Osteocyte (in vitro differentiated cells): ENCODE measurements around the gene ERICH3. TPM values are rescaled to one million over a fixed set of nuclear protein-coding genes. Genes with fewer than 3 reads are reported as not detected.

Experiments
- DNase-seq: peaks from one replicate; pipeline ENCODE4 v3.0.0; 2021; ENCODE audit warnings: mixed read lengths; ENCODE audit not compliant: unreplicated experiment; ENCODE audit errors: extremely low spot score
- H3K27ac Mint-ChIP-seq: one replicate; pipeline ENCODE4 v1.8.0; 2021; ENCODE audit warnings: mild to moderate bottlenecking, mixed read lengths; ENCODE audit not compliant: unreplicated experiment
- H3K27me3 Mint-ChIP-seq: one replicate; pipeline ENCODE4 v1.8.0; 2021; ENCODE audit warnings: mixed read lengths; ENCODE audit not compliant: unreplicated experiment
- H3K36me3 Mint-ChIP-seq: one replicate; pipeline ENCODE4 v1.8.0; 2021; ENCODE audit warnings: mixed read lengths; ENCODE audit not compliant: unreplicated experiment
- H3K4me1 Mint-ChIP-seq: one replicate; pipeline ENCODE4 v1.8.0; 2021; ENCODE audit warnings: mixed read lengths; ENCODE audit not compliant: unreplicated experiment
- H3K4me3 Mint-ChIP-seq: one replicate; pipeline ENCODE4 v1.8.0; 2021; ENCODE audit warnings: mild to moderate bottlenecking, moderate library complexity, mixed read lengths; ENCODE audit not compliant: unreplicated experiment
- H3K9me3 Mint-ChIP-seq: one replicate; pipeline ENCODE4 v1.8.0; 2021; ENCODE audit warnings: mixed read lengths; ENCODE audit not compliant: unreplicated experiment
- total RNA-seq: library from RNA; stranded (reverse); gene quantifications from 2 replicates; pipeline ENCODE4 v1.2.1, GENCODE V29; 2021
- TF ChIP-seq, protein P1 (sequence below): fragments of 200-600 bp; sonication (generic); IDR thresholded peaks from 2 replicates; pipeline ENCODE4 v1.5.0; 2021; ENCODE audit warnings: antibody characterized with exemption, mild to moderate bottlenecking, moderate library complexity

Gene ERICH3
- total RNA-seq, 1 donor from 2014 or later = not detected

DNA sequence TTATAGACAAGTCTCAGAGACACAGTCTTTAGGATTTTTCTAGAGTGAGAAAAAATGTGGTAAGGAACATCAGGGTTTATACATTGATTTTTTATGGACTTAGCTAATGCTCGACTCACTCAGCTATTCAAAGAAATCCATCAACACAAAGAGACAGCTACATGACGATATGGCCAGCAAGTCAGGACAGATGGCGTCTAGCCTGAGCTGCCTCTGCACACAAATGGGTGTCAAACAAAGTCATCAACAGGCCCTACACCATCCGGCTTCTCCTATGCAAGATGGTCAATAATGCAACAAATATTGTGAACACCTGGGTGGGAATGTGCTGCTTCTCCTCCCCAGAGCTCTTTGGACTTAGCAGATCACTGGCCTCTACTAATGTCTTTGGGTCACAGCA is 13.3 kb upstream of the ERICH3 start:
- Mint-ChIP-seq H3K36me3 (no peaks in the 10 kb centered on the region), H3K4me1 (no peaks in the 10 kb centered on the region)

DNA sequence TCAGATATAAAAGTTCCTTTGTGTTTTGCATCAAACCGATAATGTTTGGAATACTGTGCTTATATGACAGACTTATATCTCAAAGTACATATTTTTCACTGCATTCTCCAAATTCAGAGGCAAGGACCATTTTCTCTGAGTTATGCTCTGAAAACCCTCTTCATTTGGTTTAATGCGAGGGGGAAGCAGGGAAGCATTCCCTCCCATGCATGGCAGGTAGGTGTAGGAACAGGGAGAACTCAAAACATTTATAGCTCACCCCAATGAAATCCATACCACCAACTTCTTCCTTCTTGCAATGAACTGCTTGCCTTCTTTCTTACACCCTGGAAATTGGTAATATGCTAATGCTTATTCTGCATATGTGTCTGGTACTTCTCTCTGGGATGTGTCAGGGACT is 10.7 kb upstream of the ERICH3 start:
- Mint-ChIP-seq H3K27me3 (peaks cover 12% of the 10 kb centered on the region), H3K36me3 (no peaks in the 10 kb centered on the region), H3K4me3 (no peak overlapping the region), H3K9me3 (no peaks in the 10 kb centered on the region), H3K4me1 (no peaks in the 10 kb centered on the region), H3K27ac (no peak overlapping the region)
- no peak for DNase-seq
- TF ChIP-seq, protein P1, sequence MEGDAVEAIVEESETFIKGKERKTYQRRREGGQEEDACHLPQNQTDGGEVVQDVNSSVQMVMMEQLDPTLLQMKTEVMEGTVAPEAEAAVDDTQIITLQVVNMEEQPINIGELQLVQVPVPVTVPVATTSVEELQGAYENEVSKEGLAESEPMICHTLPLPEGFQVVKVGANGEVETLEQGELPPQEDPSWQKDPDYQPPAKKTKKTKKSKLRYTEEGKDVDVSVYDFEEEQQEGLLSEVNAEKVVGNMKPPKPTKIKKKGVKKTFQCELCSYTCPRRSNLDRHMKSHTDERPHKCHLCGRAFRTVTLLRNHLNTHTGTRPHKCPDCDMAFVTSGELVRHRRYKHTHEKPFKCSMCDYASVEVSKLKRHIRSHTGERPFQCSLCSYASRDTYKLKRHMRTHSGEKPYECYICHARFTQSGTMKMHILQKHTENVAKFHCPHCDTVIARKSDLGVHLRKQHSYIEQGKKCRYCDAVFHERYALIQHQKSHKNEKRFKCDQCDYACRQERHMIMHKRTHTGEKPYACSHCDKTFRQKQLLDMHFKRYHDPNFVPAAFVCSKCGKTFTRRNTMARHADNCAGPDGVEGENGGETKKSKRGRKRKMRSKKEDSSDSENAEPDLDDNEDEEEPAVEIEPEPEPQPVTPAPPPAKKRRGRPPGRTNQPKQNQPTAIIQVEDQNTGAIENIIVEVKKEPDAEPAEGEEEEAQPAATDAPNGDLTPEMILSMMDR = no peak

More for the DNA sequence above, 13.3 kb upstream of the ERICH3 start:
- Mint-ChIP-seq H3K27ac (no peak overlapping the region), H3K4me3 (no peak overlapping the region), H3K27me3 (peaks cover 19% of the 10 kb centered on the region), H3K9me3 (no peaks in the 10 kb centered on the region)
- TF ChIP-seq, protein P1 = no peak
- DNase-seq = no peak

DNA sequence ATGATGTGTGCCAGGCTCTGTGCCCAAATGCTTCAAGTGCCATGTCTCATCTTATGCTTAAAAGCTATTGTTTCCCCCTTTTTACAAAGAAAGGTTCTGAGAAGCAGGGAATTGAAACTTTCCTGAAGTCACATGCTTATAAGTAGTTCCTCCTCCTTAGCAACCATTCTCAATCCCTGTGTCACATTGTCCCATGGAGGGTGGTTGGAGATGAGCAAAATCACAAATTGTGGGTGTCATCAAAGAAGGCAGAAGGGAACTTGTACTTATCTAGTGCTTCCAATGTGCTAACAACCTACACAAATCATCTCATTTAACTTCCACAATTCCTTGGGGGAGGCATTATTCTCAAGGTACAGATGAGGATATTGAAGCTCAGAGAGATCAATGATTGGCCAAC is 10.1 kb upstream of the ERICH3 start:
- no peak overlapping the region for H3K27ac Mint-ChIP-seq
- no peaks in the 10 kb centered on the region for H3K9me3 Mint-ChIP-seq
- no peak for DNase-seq
- no peak overlapping the region for H3K4me3 Mint-ChIP-seq
- H3K27me3 Mint-ChIP-seq = peaks cover 8% of the 10 kb centered on the region
- H3K4me1 Mint-ChIP-seq = no peaks in the 10 kb centered on the region
- no peaks in the 10 kb centered on the region for H3K36me3 Mint-ChIP-seq
- TF ChIP-seq, protein P1 = no peak

DNA sequence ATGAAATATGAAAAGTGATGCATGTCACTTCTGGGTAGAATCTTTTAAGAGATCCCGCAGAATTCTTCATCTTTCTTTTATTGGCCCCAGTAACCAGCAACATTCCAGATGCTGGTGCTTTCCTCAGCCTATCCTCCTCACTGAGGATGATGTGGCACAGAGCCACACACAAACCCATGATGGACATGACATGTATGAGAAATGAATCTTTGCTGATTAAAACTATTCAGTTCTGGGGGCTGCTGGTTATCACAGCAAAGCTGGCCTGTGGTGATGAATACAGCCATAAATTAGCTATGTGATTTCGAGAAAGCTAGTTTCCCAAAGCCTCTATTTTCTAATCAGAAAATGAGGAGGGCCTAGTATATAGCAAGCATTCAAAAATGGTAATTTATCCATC is 8.3 kb upstream of the ERICH3 start:
- no peak overlapping the region for H3K4me3 Mint-ChIP-seq
- TF ChIP-seq, protein P1 = no peak
- H3K27me3 Mint-ChIP-seq = peaks cover 2% of the 10 kb centered on the region
- H3K27ac Mint-ChIP-seq = no peak overlapping the region
- DNase-seq = no peak
- H3K36me3 Mint-ChIP-seq = no peaks in the 10 kb centered on the region
- no peaks in the 10 kb centered on the region for H3K4me1 Mint-ChIP-seq
- H3K9me3 Mint-ChIP-seq = no peaks in the 10 kb centered on the region

DNA sequence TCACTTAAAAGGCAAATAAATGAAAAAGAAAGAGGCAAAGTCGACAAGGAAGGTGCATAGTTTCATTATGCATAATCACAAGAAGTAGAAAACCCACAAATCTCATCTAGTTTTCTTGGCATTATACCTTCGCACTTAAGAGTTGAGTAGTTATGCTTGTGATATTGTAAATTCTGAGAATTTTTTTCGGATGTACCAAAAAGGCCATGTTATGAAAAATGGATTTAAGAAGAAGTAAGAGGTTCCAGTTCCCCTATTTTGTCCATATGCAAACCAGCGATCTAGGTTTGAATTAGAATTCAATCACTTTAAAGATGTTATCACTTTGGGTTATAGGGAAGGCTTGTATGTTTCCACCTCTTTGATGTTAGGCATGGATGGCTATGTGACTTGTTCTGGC is 7.9 kb upstream of the ERICH3 start:
- Mint-ChIP-seq H3K27me3 (peaks cover 2% of the 10 kb centered on the region), H3K4me3 (no peak overlapping the region), H3K27ac (no peak overlapping the region), H3K9me3 (no peaks in the 10 kb centered on the region), H3K4me1 (no peaks in the 10 kb centered on the region), H3K36me3 (no peaks in the 10 kb centered on the region)
- no peak for DNase-seq
- TF ChIP-seq, protein P1 = no peak
